ENCODE measurements around the gene LGMN. TPM values are rescaled to one million over a fixed set of nuclear protein-coding genes. Genes with fewer than 3 reads are reported as not detected.

LGMN gene
- polyA plus RNA-seq, 1 donor from 2014 or later = 48.0 TPM

DNA sequence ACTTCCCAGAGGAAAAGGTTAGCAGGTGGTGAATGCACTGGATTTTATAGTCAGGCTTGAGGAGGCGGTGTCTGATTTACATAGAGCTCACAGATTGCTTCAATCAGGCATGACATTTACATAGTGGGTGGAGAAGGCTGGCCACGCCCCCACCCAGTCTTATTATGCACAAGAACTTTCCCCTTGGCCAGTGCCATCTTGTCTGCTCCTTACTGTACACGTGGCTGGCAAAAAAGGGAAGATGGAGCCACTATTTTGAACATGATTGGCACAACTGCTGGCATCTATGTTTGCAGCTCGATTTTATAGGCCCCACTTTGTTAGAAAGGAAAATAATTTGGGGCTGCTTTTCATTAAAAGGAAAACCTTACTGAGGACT, 10.9 kb upstream of the LGMN start:
- Histone ChIP-seq H3K9me2 (ENCODE audit: insufficient read depth, low read length) (no peaks in the 10 kb centered on the region), H4K20me1 (ENCODE audit: insufficient read depth) (no peaks in the 10 kb centered on the region), H3K4me2 (ENCODE audit: low read length) (no peak overlapping the region), H3K36me3 (ENCODE audit: insufficient read depth, low read length) (no peaks in the 10 kb centered on the region), H3K79me2 (replicated peaks; ENCODE audit: insufficient read depth, low read length) (no peaks in the 10 kb centered on the region), H3K9me3 (ENCODE audit: low read length) (no peaks in the 10 kb centered on the region), H3K27ac (ENCODE audit: low read length) (no peak overlapping the region), H3K4me3 (ENCODE audit: low read length) (no peak overlapping the region), H3F3A (ENCODE audit: insufficient read depth, low read length, poor library complexity, severe bottlenecking) (no peaks in the 10 kb centered on the region), H2AFZ (ENCODE audit: low read depth, low read length) (no peak overlapping the region), H3K27me3 (ENCODE audit: insufficient read depth, low read depth, low read length) (no peaks in the 10 kb centered on the region), H3K9ac (ENCODE audit: low read length) (no peak overlapping the region)
- TF ChIP-seq, protein P1, sequence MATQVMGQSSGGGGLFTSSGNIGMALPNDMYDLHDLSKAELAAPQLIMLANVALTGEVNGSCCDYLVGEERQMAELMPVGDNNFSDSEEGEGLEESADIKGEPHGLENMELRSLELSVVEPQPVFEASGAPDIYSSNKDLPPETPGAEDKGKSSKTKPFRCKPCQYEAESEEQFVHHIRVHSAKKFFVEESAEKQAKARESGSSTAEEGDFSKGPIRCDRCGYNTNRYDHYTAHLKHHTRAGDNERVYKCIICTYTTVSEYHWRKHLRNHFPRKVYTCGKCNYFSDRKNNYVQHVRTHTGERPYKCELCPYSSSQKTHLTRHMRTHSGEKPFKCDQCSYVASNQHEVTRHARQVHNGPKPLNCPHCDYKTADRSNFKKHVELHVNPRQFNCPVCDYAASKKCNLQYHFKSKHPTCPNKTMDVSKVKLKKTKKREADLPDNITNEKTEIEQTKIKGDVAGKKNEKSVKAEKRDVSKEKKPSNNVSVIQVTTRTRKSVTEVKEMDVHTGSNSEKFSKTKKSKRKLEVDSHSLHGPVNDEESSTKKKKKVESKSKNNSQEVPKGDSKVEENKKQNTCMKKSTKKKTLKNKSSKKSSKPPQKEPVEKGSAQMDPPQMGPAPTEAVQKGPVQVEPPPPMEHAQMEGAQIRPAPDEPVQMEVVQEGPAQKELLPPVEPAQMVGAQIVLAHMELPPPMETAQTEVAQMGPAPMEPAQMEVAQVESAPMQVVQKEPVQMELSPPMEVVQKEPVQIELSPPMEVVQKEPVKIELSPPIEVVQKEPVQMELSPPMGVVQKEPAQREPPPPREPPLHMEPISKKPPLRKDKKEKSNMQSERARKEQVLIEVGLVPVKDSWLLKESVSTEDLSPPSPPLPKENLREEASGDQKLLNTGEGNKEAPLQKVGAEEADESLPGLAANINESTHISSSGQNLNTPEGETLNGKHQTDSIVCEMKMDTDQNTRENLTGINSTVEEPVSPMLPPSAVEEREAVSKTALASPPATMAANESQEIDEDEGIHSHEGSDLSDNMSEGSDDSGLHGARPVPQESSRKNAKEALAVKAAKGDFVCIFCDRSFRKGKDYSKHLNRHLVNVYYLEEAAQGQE (IDR thresholded peaks at IDR 0.05; ENCODE audit: borderline replicate concordance) = no peak
- TF ChIP-seq MXI1 (conservative IDR thresholded peaks at IDR 0.05; ENCODE audit: poor library complexity, severe bottlenecking) (no peak), EZH2 (IDR thresholded peaks at IDR 0.05; ENCODE audit: borderline replicate concordance, insufficient read depth, low read length, poor library complexity, severe bottlenecking) (no peak), RAD21 (conservative IDR thresholded peaks at IDR 0.05) (no peak), SMC3 (conservative IDR thresholded peaks at IDR 0.05; ENCODE audit: poor library complexity) (no peak), POLR2AphosphoS5 (IDR thresholded peaks at IDR 0.05) (no peak), TAF1 (IDR thresholded peaks at IDR 0.05; ENCODE audit: low read depth) (no peak), EP300 (conservative IDR thresholded peaks at IDR 0.05; ENCODE audit: poor library complexity, severe bottlenecking) (no peak)
- TF ChIP-seq, protein P2, sequence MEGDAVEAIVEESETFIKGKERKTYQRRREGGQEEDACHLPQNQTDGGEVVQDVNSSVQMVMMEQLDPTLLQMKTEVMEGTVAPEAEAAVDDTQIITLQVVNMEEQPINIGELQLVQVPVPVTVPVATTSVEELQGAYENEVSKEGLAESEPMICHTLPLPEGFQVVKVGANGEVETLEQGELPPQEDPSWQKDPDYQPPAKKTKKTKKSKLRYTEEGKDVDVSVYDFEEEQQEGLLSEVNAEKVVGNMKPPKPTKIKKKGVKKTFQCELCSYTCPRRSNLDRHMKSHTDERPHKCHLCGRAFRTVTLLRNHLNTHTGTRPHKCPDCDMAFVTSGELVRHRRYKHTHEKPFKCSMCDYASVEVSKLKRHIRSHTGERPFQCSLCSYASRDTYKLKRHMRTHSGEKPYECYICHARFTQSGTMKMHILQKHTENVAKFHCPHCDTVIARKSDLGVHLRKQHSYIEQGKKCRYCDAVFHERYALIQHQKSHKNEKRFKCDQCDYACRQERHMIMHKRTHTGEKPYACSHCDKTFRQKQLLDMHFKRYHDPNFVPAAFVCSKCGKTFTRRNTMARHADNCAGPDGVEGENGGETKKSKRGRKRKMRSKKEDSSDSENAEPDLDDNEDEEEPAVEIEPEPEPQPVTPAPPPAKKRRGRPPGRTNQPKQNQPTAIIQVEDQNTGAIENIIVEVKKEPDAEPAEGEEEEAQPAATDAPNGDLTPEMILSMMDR (IDR thresholded peaks at IDR 0.05; ENCODE audit: poor library complexity, severe bottlenecking) = no peak

DNA sequence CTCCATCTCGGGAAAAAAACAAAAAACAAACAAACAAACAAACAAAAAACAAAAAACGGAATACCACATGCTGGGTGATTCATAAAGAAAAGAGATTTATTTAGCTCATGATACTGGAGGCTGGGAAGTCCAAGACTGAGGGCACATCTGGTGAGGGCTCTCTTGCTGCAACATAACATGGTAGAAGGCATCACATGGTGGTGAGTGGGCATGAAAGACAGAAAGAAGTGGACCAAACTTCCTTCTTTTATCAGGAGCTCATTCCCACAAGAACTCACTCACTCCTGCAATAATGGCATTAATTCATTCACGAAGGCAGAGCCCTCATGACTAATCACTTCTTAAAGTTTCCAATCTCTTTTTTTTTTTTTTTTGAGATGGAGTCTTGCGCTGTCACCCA, 8.0 kb upstream of the LGMN start:
- H3K27ac ChIP-seq (ENCODE audit: low read length) = no peak overlapping the region
- no peak overlapping the region for H3K9ac ChIP-seq (ENCODE audit: low read length)
- H3K4me3 ChIP-seq (ENCODE audit: low read length) = no peak overlapping the region
- no peaks in the 10 kb centered on the region for H3K9me2 ChIP-seq (ENCODE audit: insufficient read depth, low read length)
- no peaks in the 10 kb centered on the region for H4K20me1 ChIP-seq (ENCODE audit: insufficient read depth)
- H3K27me3 ChIP-seq (ENCODE audit: insufficient read depth, low read depth, low read length) = no peaks in the 10 kb centered on the region
- H3K9me3 ChIP-seq (ENCODE audit: low read length) = no peaks in the 10 kb centered on the region
- no peaks in the 10 kb centered on the region for H3F3A ChIP-seq (ENCODE audit: insufficient read depth, low read length, poor library complexity, severe bottlenecking)
- no peak overlapping the region for H2AFZ ChIP-seq (ENCODE audit: low read depth, low read length)
- H3K4me2 ChIP-seq (ENCODE audit: low read length) = no peak overlapping the region
- TF ChIP-seq POLR2AphosphoS5 (IDR thresholded peaks at IDR 0.05) = no peak
- TF ChIP-seq MXI1 (conservative IDR thresholded peaks at IDR 0.05; ENCODE audit: poor library complexity, severe bottlenecking) = no peak
- no peak for TF ChIP-seq EP300 (conservative IDR thresholded peaks at IDR 0.05; ENCODE audit: poor library complexity, severe bottlenecking)
- no peak for TF ChIP-seq RAD21 (conservative IDR thresholded peaks at IDR 0.05)
- TF ChIP-seq, protein P1 (IDR thresholded peaks at IDR 0.05; ENCODE audit: borderline replicate concordance) = no peak
- no peak for TF ChIP-seq TAF1 (IDR thresholded peaks at IDR 0.05; ENCODE audit: low read depth)
- TF ChIP-seq, protein P2 (IDR thresholded peaks at IDR 0.05; ENCODE audit: poor library complexity, severe bottlenecking) = no peak
- TF ChIP-seq SMC3 (conservative IDR thresholded peaks at IDR 0.05; ENCODE audit: poor library complexity) = no peak
- no peak for TF ChIP-seq EZH2 (IDR thresholded peaks at IDR 0.05; ENCODE audit: borderline replicate concordance, insufficient read depth, low read length, poor library complexity, severe bottlenecking)
- no peaks in the 10 kb centered on the region for H3K79me2 ChIP-seq (replicated peaks; ENCODE audit: insufficient read depth, low read length)
- no peaks in the 10 kb centered on the region for H3K36me3 ChIP-seq (ENCODE audit: insufficient read depth, low read length)

Data from neural cell (in vitro differentiated cells).